ENCODE measurements around the gene SLC25A40. TPM values are rescaled to one million over a fixed set of nuclear protein-coding genes. Genes with fewer than 3 reads are reported as not detected.

Gene SLC25A40
- total RNA-seq, 1 donor from 2014 or later = 7.5 TPM

Other genes with a start within 250 kb of the SLC25A40 start
- 0.88 and 1.7 TPM in 2 replicates for gene RUNDC3B, start 248.0 kb downstream of the SLC25A40 start, total RNA-seq
- gene DBF4, start 133 bp upstream of the SLC25A40 start, total RNA-seq = 13.8 and 28.6 TPM in 2 replicates
- 1.1 and 2.0 TPM in 2 replicates for gene ADAM22, start 57.9 kb upstream of the SLC25A40 start, total RNA-seq